ENCODE data around the gene ASIC4.

The ASIC4 gene

DNA sequence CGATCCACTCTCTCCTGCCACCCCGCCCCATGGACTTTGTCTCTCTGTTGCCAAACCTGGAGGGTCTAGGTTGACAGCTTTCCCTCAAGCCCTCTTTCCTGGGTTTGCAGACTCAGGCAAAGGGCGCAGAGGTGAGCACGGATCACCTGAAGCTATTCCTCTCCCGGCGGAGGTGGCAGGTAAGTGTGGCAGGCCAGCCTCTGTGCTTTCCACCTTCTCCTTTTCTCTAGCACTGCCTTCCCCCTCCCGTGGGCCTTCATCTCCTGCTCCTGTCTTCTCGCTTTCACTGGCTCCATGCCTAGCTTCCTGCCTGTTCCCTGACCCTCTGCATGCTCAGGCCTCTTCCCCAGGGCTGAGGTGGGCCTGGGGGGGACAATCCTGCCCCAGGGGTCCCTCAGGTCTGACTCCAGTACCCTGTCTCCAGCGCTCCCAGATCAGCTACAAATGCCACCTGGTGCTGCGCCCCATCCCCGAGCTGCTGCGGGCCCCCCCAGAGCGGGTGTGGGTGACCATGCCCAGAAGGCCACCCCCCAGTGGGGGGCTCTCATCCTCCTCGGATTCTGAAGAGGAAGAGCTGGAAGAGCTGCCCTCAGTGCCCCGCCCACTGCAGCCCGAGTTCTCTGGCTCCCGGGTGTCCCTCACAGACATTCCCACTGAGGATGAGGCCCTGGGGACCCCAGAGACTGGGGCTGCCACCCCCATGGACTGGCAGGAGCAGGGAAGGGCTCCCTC lies 31.4 kb upstream of the ASIC4 start:
- no peak for DNase-seq (ENCODE audit: low read depth in 2 of 2)

DNA sequence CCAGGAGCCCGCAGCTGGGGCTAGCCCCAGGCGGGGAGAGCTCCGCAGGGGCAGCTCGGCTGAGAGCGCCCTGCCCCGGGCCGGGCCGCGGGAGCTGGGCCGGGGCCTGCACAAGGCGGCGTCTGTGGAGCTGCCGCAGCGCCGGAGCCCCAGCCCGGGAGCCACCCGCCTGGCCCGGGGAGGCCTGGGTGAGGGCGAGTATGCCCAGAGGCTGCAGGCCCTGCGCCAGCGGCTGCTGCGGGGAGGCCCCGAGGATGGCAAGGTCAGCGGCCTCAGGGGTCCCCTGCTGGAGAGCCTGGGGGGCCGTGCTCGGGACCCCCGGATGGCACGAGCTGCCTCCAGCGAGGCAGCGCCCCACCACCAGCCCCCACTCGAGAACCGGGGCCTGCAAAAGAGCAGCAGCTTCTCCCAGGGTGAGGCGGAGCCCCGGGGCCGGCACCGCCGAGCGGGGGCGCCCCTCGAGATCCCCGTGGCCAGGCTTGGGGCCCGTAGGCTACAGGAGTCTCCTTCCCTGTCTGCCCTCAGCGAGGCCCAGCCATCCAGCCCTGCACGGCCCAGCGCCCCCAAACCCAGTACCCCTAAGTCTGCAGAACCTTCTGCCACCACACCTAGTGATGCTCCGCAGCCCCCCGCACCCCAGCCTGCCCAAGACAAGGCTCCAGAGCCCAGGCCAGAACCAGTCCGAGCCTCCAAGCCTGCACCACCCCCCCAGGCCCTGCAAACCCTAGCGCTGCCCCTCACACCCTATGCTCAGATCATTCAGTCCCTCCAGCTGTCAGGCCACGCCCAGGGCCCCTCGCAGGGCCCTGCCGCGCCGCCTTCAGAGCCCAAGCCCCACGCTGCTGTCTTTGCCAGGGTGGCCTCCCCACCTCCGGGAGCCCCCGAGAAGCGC lies 30.6 kb upstream of the ASIC4 start:
- DNase-seq (ENCODE audit: low read depth in 2 of 2), result no peak

DNA sequence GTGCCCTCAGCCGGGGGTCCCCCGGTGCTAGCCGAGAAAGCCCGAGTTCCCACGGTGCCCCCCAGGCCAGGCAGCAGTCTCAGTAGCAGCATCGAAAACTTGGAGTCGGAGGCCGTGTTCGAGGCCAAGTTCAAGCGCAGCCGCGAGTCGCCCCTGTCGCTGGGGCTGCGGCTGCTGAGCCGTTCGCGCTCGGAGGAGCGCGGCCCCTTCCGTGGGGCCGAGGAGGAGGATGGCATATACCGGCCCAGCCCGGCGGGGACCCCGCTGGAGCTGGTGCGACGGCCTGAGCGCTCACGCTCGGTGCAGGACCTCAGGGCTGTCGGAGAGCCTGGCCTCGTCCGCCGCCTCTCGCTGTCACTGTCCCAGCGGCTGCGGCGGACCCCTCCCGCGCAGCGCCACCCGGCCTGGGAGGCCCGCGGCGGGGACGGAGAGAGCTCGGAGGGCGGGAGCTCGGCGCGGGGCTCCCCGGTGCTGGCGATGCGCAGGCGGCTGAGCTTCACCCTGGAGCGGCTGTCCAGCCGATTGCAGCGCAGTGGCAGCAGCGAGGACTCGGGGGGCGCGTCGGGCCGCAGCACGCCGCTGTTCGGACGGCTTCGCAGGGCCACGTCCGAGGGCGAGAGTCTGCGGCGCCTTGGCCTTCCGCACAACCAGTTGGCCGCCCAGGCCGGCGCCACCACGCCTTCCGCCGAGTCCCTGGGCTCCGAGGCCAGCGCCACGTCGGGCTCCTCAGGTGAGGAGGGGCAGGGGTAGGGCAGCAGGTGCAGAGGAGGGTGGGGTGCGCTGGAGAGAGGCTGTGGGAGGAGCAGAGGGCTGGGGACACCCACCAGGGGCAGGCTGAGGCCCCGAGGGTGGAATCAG lies 29.7 kb upstream of the ASIC4 start:
- DNase-seq (ENCODE audit: low read depth in 2 of 2), result no peak

DNA sequence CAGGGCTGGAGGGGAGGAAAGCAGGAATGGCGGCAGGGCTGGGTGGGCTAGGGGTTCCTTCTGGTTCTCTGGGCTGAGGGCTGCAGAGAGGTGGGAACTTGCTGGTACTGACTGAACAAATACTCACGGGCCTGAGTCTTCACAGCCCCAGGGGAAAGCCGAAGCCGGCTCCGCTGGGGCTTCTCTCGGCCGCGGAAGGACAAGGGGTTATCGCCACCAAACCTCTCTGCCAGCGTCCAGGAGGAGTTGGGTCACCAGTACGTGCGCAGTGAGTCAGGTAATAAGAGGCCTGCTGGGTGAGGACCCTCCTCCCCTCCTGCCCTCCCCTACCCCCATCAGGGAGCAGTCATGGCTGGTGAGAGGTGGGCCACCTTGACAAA lies 29.1 kb upstream of the ASIC4 start:
- no peak for DNase-seq (ENCODE audit: low read depth in 2 of 2)

DNA sequence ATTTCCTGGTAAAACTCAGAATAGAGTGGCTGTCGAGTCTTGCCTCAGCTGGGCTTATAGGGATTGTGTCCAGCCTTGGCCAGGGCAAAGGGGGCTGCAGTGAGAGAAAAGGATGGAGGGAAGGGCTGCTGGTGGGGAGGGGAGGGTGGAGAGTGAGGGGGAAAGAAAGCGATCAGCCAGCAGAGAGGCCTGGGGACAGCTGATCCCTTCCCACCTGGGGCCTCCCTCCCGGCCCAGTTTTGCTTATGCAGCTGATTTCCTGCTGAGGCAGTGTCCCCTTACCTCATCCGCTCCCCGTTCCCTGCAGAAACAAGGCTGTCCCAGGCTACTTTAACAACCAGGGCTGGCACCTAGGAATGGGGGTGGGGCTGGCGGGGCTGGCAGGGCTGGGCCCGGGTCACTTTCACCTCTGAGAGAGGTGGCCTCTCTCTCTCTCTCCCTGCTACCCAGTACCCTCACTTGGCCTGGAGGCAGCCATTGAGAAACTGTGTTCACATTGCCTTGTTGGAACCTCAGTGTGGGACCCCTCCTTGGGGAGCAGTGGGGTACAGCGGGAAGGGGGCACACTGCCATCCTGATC lies 27.8 kb upstream of the ASIC4 start:
- DNase-seq (ENCODE audit: low read depth in 2 of 2), result no peak

- no peak for DNase-seq (ENCODE audit: low read depth in 2 of 2)
Observed at GRCh38 chr2:219488149-219488843, 26.0 kb upstream of the ASIC4 start.

- no peak for DNase-seq (ENCODE audit: low read depth in 2 of 2)
Observed at GRCh38 chr2:219488844-219489194, 25.5 kb upstream of the ASIC4 start.

- no peak for DNase-seq (ENCODE audit: low read depth in 2 of 2)
Observed at GRCh38 chr2:219489315-219489714, 25.0 kb upstream of the ASIC4 start.

DNA sequence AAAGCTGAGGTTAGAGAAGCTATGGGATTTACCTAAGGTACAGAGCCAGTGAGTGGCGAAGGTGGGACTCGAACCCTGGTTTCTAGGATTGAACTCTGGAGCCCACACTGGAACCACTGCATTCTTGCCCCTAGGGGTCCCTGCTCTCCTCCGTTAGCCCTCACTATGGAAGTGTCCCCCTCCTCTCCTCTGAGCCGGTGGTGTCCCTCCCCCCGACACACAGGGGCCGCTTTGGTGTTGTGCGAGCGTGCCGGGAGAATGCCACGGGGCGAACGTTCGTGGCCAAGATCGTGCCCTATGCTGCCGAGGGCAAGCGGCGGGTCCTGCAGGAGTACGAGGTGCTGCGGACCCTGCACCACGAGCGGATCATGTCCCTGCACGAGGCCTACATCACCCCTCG lies 24.1 kb upstream of the ASIC4 start:
- no peak for DNase-seq (ENCODE audit: low read depth in 2 of 2)

GRCh38 chr2:219490600-219491130 lies 23.6 kb upstream of the ASIC4 start:
- DNase-seq (ENCODE audit: low read depth in 2 of 2), result no peak

GRCh38 chr2:219491278-219491963 lies 22.9 kb upstream of the ASIC4 start:
- no peak for DNase-seq (ENCODE audit: low read depth in 2 of 2)

DNA sequence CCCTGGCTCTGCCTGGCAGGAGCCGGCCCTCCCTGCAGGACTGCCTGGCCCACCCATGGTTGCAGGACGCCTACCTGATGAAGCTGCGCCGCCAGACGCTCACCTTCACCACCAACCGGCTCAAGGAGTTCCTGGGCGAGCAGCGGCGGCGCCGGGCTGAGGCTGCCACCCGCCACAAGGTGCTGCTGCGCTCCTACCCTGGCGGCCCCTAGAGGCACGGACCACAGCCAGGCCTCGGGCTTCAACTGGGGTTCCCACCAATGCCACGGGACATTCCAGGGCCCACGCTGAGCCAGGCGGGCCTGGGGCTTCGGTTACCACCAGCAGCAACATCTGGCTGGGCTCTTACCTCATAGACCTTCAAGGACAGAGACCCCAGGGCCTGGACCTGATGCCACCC lies 21.7 kb upstream of the ASIC4 start:
- DNase-seq (ENCODE audit: low read depth in 2 of 2), result no peak

DNA sequence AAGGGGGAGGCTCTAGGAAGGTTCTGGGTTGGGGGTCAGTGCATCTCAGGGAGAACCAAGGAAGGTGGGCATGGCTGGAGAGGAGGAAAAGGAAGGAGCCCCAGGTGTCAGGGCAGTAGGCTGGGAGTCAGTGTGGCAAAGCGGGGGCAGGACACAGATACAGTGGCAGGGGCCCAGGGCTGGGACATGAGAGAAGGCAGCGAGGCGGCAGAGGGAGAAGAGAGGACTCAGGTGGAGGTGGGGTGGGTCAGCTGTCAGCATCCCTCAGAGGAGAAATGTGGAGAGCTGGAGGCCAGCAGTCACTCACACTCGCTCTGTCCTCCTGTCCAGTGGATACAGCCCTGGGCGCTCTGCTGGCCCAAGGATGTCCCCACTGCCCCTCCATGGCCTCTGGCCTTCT lies 21.2 kb upstream of the ASIC4 start:
- DNase-seq (ENCODE audit: low read depth in 2 of 2), result no peak

DNA sequence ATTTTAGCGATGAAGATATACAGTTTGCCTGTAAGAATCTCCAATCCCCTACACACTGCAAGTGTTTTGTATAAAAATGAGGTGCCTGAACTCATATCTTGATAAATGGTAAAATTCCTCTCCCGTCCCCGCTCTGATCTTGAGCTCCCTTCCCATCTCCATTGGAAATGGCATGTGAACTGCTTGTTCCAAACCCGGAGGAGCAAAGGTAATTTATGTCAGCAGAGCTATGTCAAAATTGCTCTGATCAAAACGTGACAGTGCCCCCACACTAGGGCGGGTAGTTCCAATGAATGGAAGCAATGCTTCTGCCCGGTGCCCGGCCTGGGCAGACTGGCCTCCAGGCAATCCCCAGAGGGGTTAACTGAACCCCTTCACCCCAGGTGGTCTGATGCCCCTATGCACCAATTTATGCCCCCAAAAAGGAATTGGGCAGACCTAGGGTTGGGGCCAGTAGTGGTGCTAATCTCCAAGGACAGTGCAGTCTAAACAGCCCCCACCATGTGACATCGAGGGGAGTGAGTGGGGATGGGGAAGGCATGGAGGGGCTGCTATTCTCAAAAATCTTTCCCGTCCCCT lies 19.2 kb upstream of the ASIC4 start:
- no peak for DNase-seq (ENCODE audit: low read depth in 2 of 2)

- peak; percentile 37 to 41 for DNase-seq (ENCODE audit: low read depth in 2 of 2)
Observed at GRCh38 chr2:219495531-219496122, 18.7 kb upstream of the ASIC4 start.

DNA sequence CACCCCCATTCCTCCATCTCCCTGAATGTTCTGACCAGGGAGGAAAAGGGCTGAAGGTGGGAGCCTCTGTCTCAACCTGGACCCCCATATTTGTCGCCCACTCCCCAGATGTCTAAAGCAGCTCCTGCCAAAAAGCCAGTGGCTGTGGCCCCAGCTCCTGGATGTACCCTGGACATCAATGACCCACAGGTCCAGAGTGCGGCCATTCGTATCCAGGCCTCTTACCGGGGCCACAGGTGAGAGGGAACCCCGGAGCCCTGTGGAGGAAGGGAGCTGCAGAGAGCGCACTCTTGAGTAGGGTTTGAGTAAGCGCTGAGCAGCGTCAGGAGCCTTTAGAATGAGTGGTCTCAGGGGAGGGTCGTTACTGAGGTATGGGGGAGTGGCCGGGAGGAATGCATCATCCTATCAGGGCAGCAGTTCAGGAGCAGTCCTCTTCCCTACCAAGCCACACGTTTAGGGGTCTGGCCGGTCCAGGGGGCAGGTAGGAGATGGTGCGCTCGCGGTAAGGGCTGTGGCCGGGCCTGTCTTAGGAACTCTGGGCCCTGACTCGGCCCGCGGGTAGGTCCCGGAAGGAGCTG lies 17.9 kb upstream of the ASIC4 start:
- DNase-seq (ENCODE audit: low read depth in 2 of 2), result no peak

DNA sequence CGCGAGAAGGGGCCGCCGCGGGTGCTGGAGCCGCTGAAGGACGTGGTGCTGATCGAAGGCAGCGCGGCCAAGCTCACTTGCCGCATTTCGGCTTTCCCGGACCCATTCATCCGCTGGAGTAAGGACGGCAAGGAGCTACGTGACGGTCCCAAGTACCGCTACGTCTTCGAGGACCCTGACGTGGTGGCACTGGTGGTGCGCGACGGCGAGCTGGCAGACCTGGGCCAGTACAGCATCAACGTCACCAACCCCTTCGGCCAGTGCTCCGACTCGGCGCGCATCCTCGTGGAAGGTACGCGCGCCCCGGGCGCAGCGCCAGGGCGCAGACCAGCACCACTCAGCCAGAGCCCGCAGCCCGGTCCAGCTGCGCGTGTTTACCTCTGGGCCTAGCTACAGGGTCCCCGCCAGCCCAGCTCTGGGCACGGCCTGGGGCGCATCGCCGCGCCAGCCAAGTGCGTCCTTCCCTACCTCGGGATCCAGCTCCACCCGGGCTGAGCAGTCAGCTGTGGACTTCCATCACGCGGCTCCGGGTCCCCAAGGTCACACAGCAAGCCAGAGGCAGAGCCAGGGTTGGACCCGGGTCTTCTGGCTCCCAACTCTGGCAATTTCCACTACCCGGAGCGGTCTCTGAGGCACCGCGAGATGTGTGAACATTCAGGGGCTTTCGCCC lies 17.3 kb upstream of the ASIC4 start:
- no peak for DNase-seq (ENCODE audit: low read depth in 2 of 2)

- no peak for DNase-seq (ENCODE audit: low read depth in 2 of 2)
Observed at GRCh38 chr2:219497495-219498279, 16.6 kb upstream of the ASIC4 start.
